Right atrium auricular region (tissue), 2 donors: ENCODE data around the gene MAL. TPM values are rescaled to one million over a fixed set of nuclear protein-coding genes. Genes with fewer than 3 reads are reported as not detected.

Experiments used
- DNase-seq: peaks from one replicate; pipeline ENCODE4 v3.0.0-alpha.2; 2019; ENCODE audit warnings: low spot score
- H3K27ac ChIP-seq, 2 donors: fragments of 200-600 bp; sonication (generic); 1 replicate in 1 of 2; 2 replicates in 1 of 2; pipeline ENCODE4 v1.5.1; 2016 to 2019
- H3K27me3 ChIP-seq, 2 donors: fragments of 200-600 bp; sonication (generic); one replicate each; pipeline versions ENCODE4 v1.5.1 to v1.6.0; 2017 to 2019
- H3K36me3 ChIP-seq: fragments of 200-600 bp; sonication (generic); one replicate; pipeline ENCODE4 v1.5.1; 2016
- H3K4me1 ChIP-seq, 2 donors: fragments of 200-600 bp; sonication (generic); one replicate each; pipeline versions ENCODE4 v1.5.1 to v1.6.0; 2017 to 2019
- H3K4me3 ChIP-seq, 2 donors: fragments of 200-600 bp; sonication (generic); 1 replicate in 1 of 2; 2 replicates in 1 of 2; pipeline ENCODE4 v1.5.1; 2017 to 2019; ENCODE audit warnings: mild to moderate bottlenecking in 1 of 2, moderate library complexity in 1 of 2
- H3K9me3 ChIP-seq, 2 donors: fragments of 200-600 bp; sonication (generic); one replicate each; pipeline ENCODE4 v1.5.1; 2019
- total RNA-seq, 2 donors: library from RNA; depleted of rRNA; stranded (reverse); fragments of >200 nt; gene quantifications; one replicate each; pipeline ENCODE4 v1.1.0, GENCODE V29; 2016
- TF ChIP-seq, protein P1 (sequence below), 2 donors: fragments of 200-600 bp; sonication (generic); IDR thresholded peaks; one replicate each; pipeline ENCODE4 v1.5.1; 2019; ENCODE audit warnings: antibody characterized with exemption in 2 of 2

Gene MAL
- total RNA-seq, 2 donors from 2014 or later, result 7.4 to 8.7 TPM

DNA sequence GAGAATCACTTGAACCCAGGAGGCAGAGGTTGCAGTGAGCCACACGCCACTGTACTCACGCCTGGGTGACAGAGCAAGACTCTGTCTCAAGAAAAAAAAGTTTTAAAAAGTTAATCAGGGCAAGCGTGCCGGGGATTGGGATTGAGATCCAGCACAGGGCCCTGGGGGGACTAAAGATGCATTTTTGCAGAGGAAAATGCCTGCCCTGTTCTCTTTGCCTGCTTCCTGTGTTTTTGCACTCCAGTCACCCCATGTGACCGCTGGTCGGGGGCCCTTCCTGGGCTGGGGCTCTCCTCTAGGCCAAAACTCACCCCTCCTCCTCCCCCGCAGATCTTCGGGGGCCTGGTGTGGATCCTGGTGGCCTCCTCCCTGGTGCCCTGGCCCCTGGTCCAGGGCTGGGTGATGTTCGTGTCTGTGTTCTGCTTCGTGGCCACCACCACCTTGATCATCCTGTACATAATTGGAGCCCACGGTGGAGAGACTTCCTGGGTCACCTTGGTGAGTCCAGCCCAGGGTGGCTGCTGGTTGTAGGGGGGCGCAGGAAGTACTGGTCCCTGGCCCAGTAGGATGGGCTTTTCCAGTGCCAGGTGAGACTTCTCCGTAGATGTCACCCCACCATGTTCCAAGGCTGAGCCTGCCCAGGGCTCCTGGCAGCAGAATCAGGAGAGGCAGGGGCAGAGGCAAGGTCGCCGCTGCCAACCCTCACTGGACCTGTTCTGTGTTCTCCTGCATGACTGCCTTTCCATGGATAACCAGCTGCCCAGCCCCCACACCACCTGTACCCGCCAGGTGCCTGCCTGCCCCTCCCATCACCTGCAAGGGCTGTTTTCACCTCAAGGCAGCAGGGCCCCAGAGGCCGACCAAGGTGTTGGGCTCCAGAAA, 22.4 kb downstream of the MAL start:
- Histone ChIP-seq H3K9me3 (no peaks in the 10 kb centered on the region), H3K27ac (no peak overlapping the region), H3K4me3 (no peak overlapping the region), H3K4me1 (peaks cover 0 to 15% of the 10 kb centered on the region in 2 donors), H3K27me3 (no peaks in the 10 kb centered on the region), H3K36me3 (no peaks in the 10 kb centered on the region)
- DNase-seq, result no peak
- TF ChIP-seq, protein P1, sequence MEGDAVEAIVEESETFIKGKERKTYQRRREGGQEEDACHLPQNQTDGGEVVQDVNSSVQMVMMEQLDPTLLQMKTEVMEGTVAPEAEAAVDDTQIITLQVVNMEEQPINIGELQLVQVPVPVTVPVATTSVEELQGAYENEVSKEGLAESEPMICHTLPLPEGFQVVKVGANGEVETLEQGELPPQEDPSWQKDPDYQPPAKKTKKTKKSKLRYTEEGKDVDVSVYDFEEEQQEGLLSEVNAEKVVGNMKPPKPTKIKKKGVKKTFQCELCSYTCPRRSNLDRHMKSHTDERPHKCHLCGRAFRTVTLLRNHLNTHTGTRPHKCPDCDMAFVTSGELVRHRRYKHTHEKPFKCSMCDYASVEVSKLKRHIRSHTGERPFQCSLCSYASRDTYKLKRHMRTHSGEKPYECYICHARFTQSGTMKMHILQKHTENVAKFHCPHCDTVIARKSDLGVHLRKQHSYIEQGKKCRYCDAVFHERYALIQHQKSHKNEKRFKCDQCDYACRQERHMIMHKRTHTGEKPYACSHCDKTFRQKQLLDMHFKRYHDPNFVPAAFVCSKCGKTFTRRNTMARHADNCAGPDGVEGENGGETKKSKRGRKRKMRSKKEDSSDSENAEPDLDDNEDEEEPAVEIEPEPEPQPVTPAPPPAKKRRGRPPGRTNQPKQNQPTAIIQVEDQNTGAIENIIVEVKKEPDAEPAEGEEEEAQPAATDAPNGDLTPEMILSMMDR (IDR thresholded peaks at IDR 0.05), result no peak

DNA sequence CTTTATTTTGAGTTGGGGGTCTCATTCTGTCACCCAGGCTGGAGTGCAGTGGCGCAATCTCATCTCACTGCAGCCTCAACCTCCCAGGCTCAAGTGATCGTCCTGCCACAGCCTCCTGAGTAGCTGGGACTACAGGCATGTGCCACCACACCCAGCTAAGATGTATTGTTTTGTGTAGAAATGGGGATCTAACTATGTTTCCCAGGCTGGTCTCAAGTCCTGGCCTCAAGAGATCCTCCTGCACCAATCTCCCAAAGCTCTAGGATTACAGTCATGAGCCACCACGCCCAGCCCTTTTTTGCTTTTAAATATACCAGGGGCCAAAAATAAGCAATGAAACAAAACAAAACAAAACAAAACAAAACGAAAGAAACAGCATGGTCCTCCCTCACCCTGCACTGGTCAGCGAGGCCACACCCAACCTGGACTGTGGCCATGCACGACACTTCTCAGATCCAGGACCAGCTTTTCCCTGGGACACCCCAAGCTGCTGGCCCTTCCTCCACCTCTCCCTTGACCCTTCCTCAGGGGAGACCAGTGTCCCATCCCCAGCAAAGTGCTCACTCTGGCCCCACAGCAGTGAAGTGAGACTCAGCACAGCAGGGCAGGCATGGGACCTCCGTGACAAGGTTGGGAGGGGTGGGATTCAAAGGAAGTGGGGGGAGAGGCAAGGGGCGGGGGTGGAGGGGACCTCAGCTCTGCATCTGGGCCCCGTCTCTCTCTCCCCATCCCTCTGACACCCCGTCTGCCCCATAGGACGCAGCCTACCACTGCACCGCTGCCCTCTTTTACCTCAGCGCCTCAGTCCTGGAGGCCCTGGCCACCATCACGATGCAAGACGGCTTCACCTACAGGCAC, 23.5 kb downstream of the MAL start:
- TF ChIP-seq, protein P1 (IDR thresholded peaks at IDR 0.05), result no peak
- Histone ChIP-seq H3K27me3 (no peaks in the 10 kb centered on the region), H3K4me1 (peaks cover 0 to 4% of the 10 kb centered on the region in 2 donors), H3K4me3 (no peak overlapping the region), H3K27ac (no peak overlapping the region), H3K9me3 (no peaks in the 10 kb centered on the region), H3K36me3 (no peaks in the 10 kb centered on the region)
- no peak for DNase-seq

DNA sequence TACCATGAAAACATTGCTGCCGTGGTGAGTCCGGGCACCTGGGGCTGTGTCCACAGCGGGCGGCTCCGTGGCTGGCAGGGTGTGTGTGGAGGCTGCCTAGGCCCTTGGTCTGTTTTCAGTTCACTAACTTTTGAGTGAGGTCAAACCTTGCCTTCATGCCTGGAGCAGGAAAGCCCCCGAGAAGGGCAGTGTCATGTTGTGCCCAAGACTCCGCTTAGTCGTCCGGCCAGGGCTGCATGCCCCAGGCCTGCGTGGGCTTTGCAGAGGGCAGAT, 24.1 kb downstream of the MAL start:
- no peaks in the 10 kb centered on the region for H3K27me3 ChIP-seq
- no peak overlapping the region for H3K4me3 ChIP-seq
- no peak for DNase-seq
- H3K36me3 ChIP-seq, result no peaks in the 10 kb centered on the region
- no peak overlapping the region for H3K27ac ChIP-seq
- H3K9me3 ChIP-seq, result no peaks in the 10 kb centered on the region
- no peaks in the 10 kb centered on the region for H3K4me1 ChIP-seq
- TF ChIP-seq, protein P1 (IDR thresholded peaks at IDR 0.05), result no peak

DNA sequence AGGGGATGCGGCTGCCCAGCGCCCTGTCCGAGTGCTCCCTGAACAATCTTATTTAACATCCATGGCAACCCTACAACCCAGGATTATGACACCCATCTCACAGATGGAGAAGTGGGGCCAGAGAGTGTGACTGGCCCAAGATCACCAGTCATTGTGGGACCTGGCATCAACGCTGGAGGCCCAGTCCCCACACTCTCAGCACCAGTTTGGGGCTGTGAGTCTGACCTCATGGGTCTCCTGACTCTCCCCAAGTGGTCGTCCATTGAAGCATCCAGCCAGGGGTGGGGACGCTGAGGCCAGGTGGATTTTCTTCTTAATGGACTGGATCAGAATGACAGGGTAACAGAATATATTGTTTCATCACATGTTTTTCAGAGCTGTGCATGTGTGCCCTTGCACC, 24.5 kb downstream of the MAL start:
- H3K9me3 ChIP-seq, result no peaks in the 10 kb centered on the region

DNA sequence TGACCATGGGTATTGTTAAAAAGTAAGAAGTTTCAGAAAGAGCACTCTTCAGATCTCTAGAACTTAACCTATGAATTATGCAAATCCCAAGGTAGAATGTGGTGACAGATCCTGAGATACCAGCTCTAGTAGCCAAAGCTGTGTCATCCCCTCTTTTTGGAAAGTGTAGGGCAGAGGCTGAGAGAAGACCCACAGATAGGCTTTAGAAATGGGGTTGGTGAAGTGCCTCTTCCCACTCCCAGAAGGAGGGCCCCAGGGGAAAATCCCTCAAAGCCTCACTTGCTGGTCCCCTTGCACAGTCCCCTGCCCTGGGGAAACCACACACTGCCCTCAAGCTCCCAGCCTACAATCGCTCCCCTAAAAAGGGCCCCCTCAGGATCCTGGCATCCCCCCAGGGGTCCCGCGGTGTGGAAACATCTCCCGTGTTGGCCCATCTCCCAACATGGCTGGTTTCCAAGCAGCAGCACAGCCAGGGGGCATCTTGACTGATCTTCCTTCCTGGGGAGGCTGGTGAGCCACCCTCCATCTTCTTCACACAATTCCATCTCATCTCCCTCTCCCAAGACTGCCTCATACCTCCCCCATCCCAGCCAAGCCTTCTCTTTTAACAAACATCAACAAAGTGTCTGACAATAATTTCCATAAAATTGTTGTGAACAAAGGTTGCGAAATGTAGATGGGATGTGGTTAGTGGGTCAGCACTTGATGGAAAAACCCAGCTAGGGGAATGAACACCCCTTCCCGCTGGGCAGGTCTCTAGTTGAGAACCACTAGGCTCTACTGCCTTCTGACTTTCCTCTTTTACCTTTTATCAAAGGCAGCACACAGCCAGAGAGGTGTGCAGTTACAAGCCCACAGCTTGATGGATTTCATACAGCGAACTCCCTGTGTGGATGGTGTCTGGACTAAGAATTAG, 25.1 kb downstream of the MAL start:
- DNase-seq, result no peak
- no peak overlapping the region for H3K27ac ChIP-seq
- TF ChIP-seq, protein P1 (IDR thresholded peaks at IDR 0.05), result no peak

More for the DNA sequence above, 24.5 kb downstream of the MAL start:
- TF ChIP-seq, protein P1 (IDR thresholded peaks at IDR 0.05), result no peak
- Histone ChIP-seq H3K4me3 (no peak overlapping the region), H3K27me3 (no peaks in the 10 kb centered on the region), H3K36me3 (no peaks in the 10 kb centered on the region), H3K4me1 (no peaks in the 10 kb centered on the region), H3K27ac (no peak overlapping the region)
- DNase-seq, result no peak

More for the DNA sequence above, 25.1 kb downstream of the MAL start:
- Histone ChIP-seq H3K4me1 (no peaks in the 10 kb centered on the region), H3K36me3 (no peaks in the 10 kb centered on the region), H3K27me3 (no peaks in the 10 kb centered on the region), H3K9me3 (no peaks in the 10 kb centered on the region), H3K4me3 (no peak overlapping the region)
